ENCODE measurements around the gene UBP1. TPM values are rescaled to one million over a fixed set of nuclear protein-coding genes. Genes with fewer than 3 reads are reported as not detected.
A peak's percentile ranks its signal among the peaks of the same experiment; 100 is the strongest.
"Not testable (repeated sequence)": the region's sequence is repeated elsewhere in the genome, so short reads cannot be mapped to it uniquely, and the experiment has no call there.

Gene UBP1
- total RNA-seq, 2 experiments from 2014 or later = 52.6 to 53.2 TPM

- Mint-ChIP-seq H3K9me3 (no peaks in the 10 kb centered on the region), H3K27me3 (no peaks in the 10 kb centered on the region), H3K4me1 (ENCODE audit: low read depth) (peaks cover 72% of the 10 kb centered on the region), H3K36me3 (peaks cover 3% of the 10 kb centered on the region), H3K4me3 (no peak overlapping the region), H3K27ac (peak overlapping the region; percentile 61)
- intact Hi-C loops (cut with micrococcal nuclease) = no loop called here
- ChIA-PET POLR2A (interaction anchor here (0.5 to 2.3 kb wide), 2 partner anchors 9 to 124 kb away, joined by 3 to 12 read pairs; no protein-coding TSS in a partner anchor), CTCF (interaction anchor here (1.2 kb wide), 1 partner anchor 8 kb away, joined by 4 read pairs; no protein-coding TSS in a partner anchor)
- no peak for DNase-seq
These were observed 10.1 kb downstream of the UBP1 start for GRCh38 chr3:33430061-33430460.

- intact Hi-C loops (cut with micrococcal nuclease); DNase-seq; H3K4me3 Mint-ChIP-seq; H3K36me3 Mint-ChIP-seq; H3K9me3 Mint-ChIP-seq; H3K27me3 Mint-ChIP-seq: not testable (repeated sequence)
- ChIA-PET POLR2A (interaction anchor here (0.5 to 2.3 kb wide), 2 partner anchors 9 to 123 kb away, joined by 3 to 12 read pairs; no protein-coding TSS in a partner anchor), CTCF (interaction anchor here (0.6 to 1.2 kb wide), 2 partner anchors 9 to 110 kb away, joined by 4 read pairs; no protein-coding TSS in a partner anchor)
- H3K27ac Mint-ChIP-seq = peak overlapping the region; percentile 61
- peaks cover 71% of the 10 kb centered on the region for H3K4me1 Mint-ChIP-seq (ENCODE audit: low read depth)
These were observed 10.9 kb downstream of the UBP1 start for GRCh38 chr3:33429306-33429705.

DNA sequence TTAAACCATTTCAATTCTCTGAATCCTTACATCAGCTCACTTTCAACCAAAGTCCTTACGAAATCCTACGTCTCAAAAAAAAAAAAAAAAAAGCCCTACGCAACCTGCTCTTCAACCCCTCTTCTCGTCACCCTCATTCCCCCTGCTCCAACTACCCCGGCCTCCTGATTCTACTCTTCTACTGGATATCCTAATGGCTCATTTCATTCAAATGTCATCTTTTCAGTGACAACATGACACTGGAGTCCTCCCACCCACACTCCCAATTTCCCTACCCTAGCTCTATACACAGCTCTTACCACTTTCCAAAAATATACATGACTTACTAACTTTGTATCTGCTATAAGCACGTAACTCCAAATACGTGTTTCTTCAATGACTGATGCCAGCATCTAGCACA, 11.5 kb downstream of the UBP1 start:
- CTCF ChIA-PET = interaction anchor here (0.6 kb wide), 1 partner anchor 110 kb away, joined by 4 read pairs; no protein-coding TSS in a partner anchor

GRCh38 chr3:33426630-33427317, 13.4 kb downstream of the UBP1 start:
- Mint-ChIP-seq H3K27ac (no peak overlapping the region), H3K9me3 (no peaks in the 10 kb centered on the region), H3K27me3 (no peaks in the 10 kb centered on the region), H3K4me3 (no peak overlapping the region), H3K4me1 (ENCODE audit: low read depth) (peaks cover 49% of the 10 kb centered on the region), H3K36me3 (peaks cover 7% of the 10 kb centered on the region)
- CTCF ChIA-PET = interaction anchor here (0.8 to 1.8 kb wide), 2 partner anchors 12 to 364 kb away, joined by 3 read pairs; no protein-coding TSS in a partner anchor
- intact Hi-C loops (cut with micrococcal nuclease) = no loop called here
- no peak for DNase-seq
- POLR2A ChIA-PET = no interaction called here

More for the DNA sequence above, 11.5 kb downstream of the UBP1 start:
- Mint-ChIP-seq H3K4me3 (no peak overlapping the region), H3K4me1 (ENCODE audit: low read depth) (peaks cover 67% of the 10 kb centered on the region), H3K27me3 (no peaks in the 10 kb centered on the region), H3K36me3 (peaks cover 3% of the 10 kb centered on the region), H3K27ac (no peak overlapping the region), H3K9me3 (no peaks in the 10 kb centered on the region)
- intact Hi-C loops (cut with micrococcal nuclease) = no loop called here
- POLR2A ChIA-PET = interaction anchor here (2.3 kb wide), 1 partner anchor 10 kb away, joined by 12 read pairs; no protein-coding TSS in a partner anchor
- DNase-seq = no peak

- H3K4me3 Mint-ChIP-seq = no peak overlapping the region
- intact Hi-C loops (cut with micrococcal nuclease) = no loop called here
- no peak overlapping the region for H3K27ac Mint-ChIP-seq
- DNase-seq = no peak
- H3K9me3 Mint-ChIP-seq = no peaks in the 10 kb centered on the region
- peaks cover 42% of the 10 kb centered on the region for H3K4me1 Mint-ChIP-seq (ENCODE audit: low read depth)
- no peaks in the 10 kb centered on the region for H3K27me3 Mint-ChIP-seq
- ChIA-PET POLR2A (no interaction called here), CTCF (interaction anchor here (1.3 to 1.8 kb wide), 2 partner anchors 12 to 53 kb away, joined by 3 to 5 read pairs; no protein-coding TSS in a partner anchor)
- peaks cover 12% of the 10 kb centered on the region for H3K36me3 Mint-ChIP-seq
These were observed 14.1 kb downstream of the UBP1 start for GRCh38 chr3:33426068-33426467.

DNA sequence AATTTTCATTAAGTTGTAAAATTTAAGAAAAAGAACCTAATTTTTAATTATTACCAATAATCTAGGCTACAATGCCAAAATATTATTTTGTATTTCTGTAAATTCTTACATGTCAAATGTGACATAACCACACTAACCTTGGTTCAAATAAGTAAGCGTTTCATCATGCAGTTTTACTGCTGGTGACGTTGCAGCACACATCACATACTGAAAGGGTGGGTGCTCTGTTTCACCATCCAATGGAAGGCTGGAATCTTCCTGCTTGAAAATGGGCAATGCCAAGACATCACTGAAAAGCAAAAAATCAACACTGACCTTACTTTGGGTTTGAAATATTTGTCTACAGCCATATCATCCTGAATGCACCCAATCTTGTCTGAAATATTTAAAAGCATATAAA, 14.8 kb downstream of the UBP1 start:
- Mint-ChIP-seq H3K9me3 (no peaks in the 10 kb centered on the region), H3K27ac (no peak overlapping the region), H3K36me3 (peaks cover 16% of the 10 kb centered on the region), H3K4me3 (no peak overlapping the region), H3K4me1 (ENCODE audit: low read depth) (peaks cover 36% of the 10 kb centered on the region), H3K27me3 (no peaks in the 10 kb centered on the region)
- intact Hi-C loops (cut with micrococcal nuclease) = no loop called here
- ChIA-PET CTCF (interaction anchor here (1.3 to 1.8 kb wide), 2 partner anchors 13 to 53 kb away, joined by 3 to 5 read pairs; no protein-coding TSS in a partner anchor), POLR2A (no interaction called here)
- no peak for DNase-seq

GRCh38 chr3:33424606-33425452, 15.4 kb downstream of the UBP1 start:
- Mint-ChIP-seq H3K27me3 (no peaks in the 10 kb centered on the region), H3K36me3 (peaks cover 19% of the 10 kb centered on the region), H3K9me3 (no peaks in the 10 kb centered on the region), H3K4me1 (ENCODE audit: low read depth) (peaks cover 33% of the 10 kb centered on the region), H3K27ac (no peak overlapping the region), H3K4me3 (no peak overlapping the region)
- intact Hi-C loops (cut with micrococcal nuclease) = no loop called here
- POLR2A ChIA-PET = no interaction called here
- CTCF ChIA-PET = interaction anchor here (1.3 to 1.8 kb wide), 2 partner anchors 14 to 52 kb away, joined by 3 to 5 read pairs; no protein-coding TSS in a partner anchor
- DNase-seq = no peak

DNA sequence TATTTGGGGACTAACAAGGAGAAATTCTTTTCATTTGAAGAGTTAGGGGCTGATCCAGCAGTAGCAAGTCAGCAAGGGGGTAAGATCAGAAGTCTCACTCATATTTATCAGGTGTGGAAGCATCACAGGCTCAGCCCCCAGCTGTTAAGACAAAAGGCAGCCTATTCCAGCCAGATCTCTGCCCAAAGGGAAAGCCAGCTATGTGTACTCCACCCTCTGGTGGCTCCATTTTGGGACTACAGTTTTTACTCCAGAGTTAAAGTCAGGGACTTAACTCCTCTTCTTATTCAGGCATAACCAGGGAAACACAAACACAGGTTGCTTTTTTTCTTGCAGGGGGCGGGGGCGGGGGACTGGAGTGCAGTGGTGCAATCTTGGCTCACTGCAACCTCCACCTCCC, 19.2 kb downstream of the UBP1 start:
- no peak overlapping the region for H3K4me3 Mint-ChIP-seq
- CTCF ChIA-PET = interaction anchor here (1.7 kb wide), 1 partner anchor 366 kb away, joined by 4 read pairs; no protein-coding TSS in a partner anchor
- no peak for DNase-seq
- no peaks in the 10 kb centered on the region for H3K9me3 Mint-ChIP-seq
- H3K4me1 Mint-ChIP-seq (ENCODE audit: low read depth) = peaks cover 14% of the 10 kb centered on the region
- POLR2A ChIA-PET = no interaction called here
- peaks cover 34% of the 10 kb centered on the region for H3K36me3 Mint-ChIP-seq
- no peaks in the 10 kb centered on the region for H3K27me3 Mint-ChIP-seq
- intact Hi-C loops (cut with micrococcal nuclease) = no loop called here
- H3K27ac Mint-ChIP-seq = no peak overlapping the region

DNA sequence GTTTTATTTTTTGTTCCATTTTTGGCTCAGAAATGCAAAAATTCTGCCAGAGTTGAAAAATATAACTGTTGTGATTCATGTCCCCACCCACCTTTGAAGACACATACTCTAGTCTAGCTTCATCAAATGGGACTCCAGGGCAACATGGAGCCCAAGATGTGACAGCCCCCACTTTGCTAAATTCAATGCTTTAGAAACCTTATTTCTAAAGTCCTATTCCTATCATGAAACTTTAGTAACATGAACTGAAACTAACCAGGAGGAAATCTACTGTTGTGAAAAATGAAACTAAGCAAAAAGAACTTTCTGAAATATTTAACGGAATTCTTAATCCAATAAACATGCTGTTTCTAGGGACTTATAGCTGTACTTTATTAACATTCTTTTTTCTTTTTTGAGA, 20.3 kb downstream of the UBP1 start:
- Mint-ChIP-seq H3K4me3 (no peak overlapping the region), H3K27me3 (no peaks in the 10 kb centered on the region), H3K4me1 (ENCODE audit: low read depth) (peaks cover 14% of the 10 kb centered on the region), H3K27ac (peak overlapping the region; percentile 33), H3K36me3 (peaks cover 40% of the 10 kb centered on the region), H3K9me3 (no peaks in the 10 kb centered on the region)
- intact Hi-C loops (cut with micrococcal nuclease) = no loop called here
- CTCF ChIA-PET = interaction anchor here (0.5 kb wide), 1 partner anchor 49 kb away, joined by 3 read pairs; no protein-coding TSS in a partner anchor
- no peak for DNase-seq
- POLR2A ChIA-PET = no interaction called here

GRCh38 chr3:33417066-33417673, 23.0 kb downstream of the UBP1 start:
- peak overlapping the region; percentile 73 for H3K27ac Mint-ChIP-seq
- intact Hi-C loops (cut with micrococcal nuclease) = loop anchor here (1.0 kb wide), 2 partner anchors 15 to 23 kb away; partner anchors contain the start of gene UBP1
- CTCF ChIA-PET = no interaction called here

GRCh38 chr3:33410816-33411215, 29.4 kb downstream of the UBP1 start:
- POLR2A ChIA-PET = interaction anchor here (0.6 kb wide), 1 partner anchor 97 kb away, joined by 3 read pairs; no protein-coding TSS in a partner anchor
- H3K4me3 Mint-ChIP-seq; H3K4me1 Mint-ChIP-seq (ENCODE audit: low read depth); DNase-seq; H3K27ac Mint-ChIP-seq; H3K9me3 Mint-ChIP-seq; intact Hi-C loops (cut with micrococcal nuclease); H3K27me3 Mint-ChIP-seq: not testable (repeated sequence)
- H3K36me3 Mint-ChIP-seq = peaks cover 55% of the 10 kb centered on the region
- CTCF ChIA-PET = interaction anchor here (0.9 to 1.9 kb wide), 3 partner anchors 37 to 279 kb away, joined by 3 to 5 read pairs (median 4); no protein-coding TSS in a partner anchor

More at GRCh38 chr3:33417066-33417673, 23.0 kb downstream of the UBP1 start:
- peak; percentile 67 for DNase-seq
- Mint-ChIP-seq H3K4me3 (no peak overlapping the region), H3K9me3 (no peaks in the 10 kb centered on the region), H3K27me3 (no peaks in the 10 kb centered on the region), H3K36me3 (peaks cover 50% of the 10 kb centered on the region), H3K4me1 (ENCODE audit: low read depth) (peaks cover 14% of the 10 kb centered on the region)
- POLR2A ChIA-PET = no interaction called here
